HG02623 (cell line): ENCODE measurements around the gene CHDH.

Source experiments
- ATAC-seq: cut with Tn5 transposase; IDR thresholded peaks from one replicate; pipeline ENCODE4 v1.9.1; 2021; ENCODE audit warnings: moderate library complexity; ENCODE audit not compliant: unreplicated experiment

The CHDH gene

DNA sequence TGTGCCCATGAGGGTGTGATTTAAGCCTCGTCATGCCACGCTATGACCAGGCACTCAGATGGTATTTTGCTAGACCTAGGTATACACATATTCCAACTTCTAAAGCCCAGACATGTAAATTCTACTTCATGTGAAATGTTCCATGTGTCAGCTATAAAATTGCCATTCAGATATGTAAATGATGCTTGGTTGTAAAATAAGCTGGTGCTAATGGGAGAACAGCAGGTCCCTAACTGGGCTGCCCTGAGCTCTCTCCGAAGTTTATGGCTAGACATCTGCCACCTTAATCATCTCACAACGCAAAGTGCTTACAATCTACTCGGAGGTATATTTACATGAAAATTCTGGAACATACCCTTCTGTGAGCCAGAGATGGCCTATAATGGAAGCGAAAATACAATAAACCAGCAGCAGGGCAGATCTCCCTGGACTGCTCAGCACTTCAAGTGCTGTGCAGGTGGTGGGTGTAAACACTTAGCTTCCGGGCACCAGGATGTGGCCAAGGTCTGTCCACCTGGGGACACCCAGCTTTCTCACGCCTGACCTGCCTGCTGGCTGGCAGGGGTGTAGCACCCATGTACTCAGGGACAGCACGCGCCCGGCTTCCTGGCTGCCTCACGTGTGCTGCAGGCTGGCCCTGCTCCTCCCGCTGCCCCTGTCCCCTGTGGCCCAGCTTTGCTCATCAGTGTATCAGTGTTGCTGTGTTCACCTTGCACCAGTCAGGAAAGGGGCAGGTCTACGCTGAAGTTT is 82.0 kb downstream of the CHDH start:
- ATAC-seq: no peak

DNA sequence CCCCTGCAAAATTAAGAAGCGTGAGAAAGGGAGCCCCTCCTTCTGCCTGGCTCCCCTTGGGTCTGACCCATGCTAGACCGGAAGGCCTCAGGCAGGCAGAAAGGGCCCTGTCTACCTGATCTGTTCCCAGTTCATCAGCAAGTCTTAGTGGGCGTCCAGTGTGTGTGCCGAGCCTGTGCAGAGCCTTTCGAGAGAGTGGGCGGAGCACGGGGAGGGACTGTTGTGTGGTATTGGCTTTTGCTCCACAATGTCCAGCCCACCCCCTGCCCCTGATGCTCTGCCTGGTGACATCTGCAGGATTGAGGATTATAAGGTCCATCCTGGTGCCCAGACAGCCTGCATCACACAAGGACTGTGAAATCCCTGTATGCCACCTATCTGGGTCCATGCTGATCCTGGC is 82.9 kb downstream of the CHDH start:
- ATAC-seq: no peak
